Measurements from ENCODE around the gene BRD3OS. TPM values are rescaled to one million over a fixed set of nuclear protein-coding genes. Genes with fewer than 3 reads are reported as not detected.
A peak's percentile ranks its signal among the peaks of the same experiment; 100 is the strongest.

Gene BRD3OS
- total and polyA plus RNA-seq, 2 of the 13 experiments (the other 11 are each of a cell fraction or from before 2014, with no cell fraction given) = 4.9 to 5.7 TPM

GRCh38 chr9:133990366-133991213 lies 34.7 kb upstream of the BRD3OS start (continued):
- TF ChIP-seq HMGXB3 (CRISPR knock-in tag; IDR thresholded peaks at IDR 0.05; ENCODE audit: borderline replicate concordance) (peak; percentile 57; the same call in 1 of the 2 replicates), NCOA5 (CRISPR knock-in tag; IDR thresholded peaks at IDR 0.05) (no peak), KLF16 (CRISPR knock-in tag; IDR thresholded peaks at IDR 0.05) (peak in 1 of 2 experiments; percentile 47; a peak in 1 of 4 replicates), MYNN (CRISPR knock-in tag; IDR thresholded peaks at IDR 0.05; ENCODE audit: low read depth) (no peak), ZNF180 (CRISPR knock-in tag; IDR thresholded peaks at IDR 0.05; ENCODE audit: borderline replicate concordance, low read depth) (no peak), ZNF329 (CRISPR knock-in tag; IDR thresholded peaks at IDR 0.05; ENCODE audit: low read depth) (peak; percentile 61; the same call in 1 of the 2 replicates), NPAS2 (CRISPR knock-in tag; IDR thresholded peaks at IDR 0.05; ENCODE audit: borderline replicate concordance) (no peak), ZNF567 (CRISPR knock-in tag; IDR thresholded peaks at IDR 0.05; ENCODE audit: borderline replicate concordance) (no peak), NFYC (CRISPR knock-in tag; IDR thresholded peaks at IDR 0.05) (no peak), JUN (CRISPR knock-in tag; IDR thresholded peaks at IDR 0.05) (peak; percentile 81), SNAPC4 (CRISPR knock-in tag; IDR thresholded peaks at IDR 0.05) (no peak), MBNL3 (CRISPR knock-in tag; conservative IDR thresholded peaks at IDR 0.05) (no peak), CCDC6 (CRISPR knock-in tag; IDR thresholded peaks at IDR 0.05) (no peak; the same call in 1 of the 2 replicates), PHF8 (CRISPR knock-in tag; IDR thresholded peaks at IDR 0.05) (0 out of 2 replicates have a peak, but pooled peaks have one; percentile 17), TCF12 (IDR thresholded peaks at IDR 0.05) (no peak), TCF12 (CRISPR knock-in tag; IDR thresholded peaks at IDR 0.05) (no peak), MLX (CRISPR knock-in tag; IDR thresholded peaks at IDR 0.05) (no peak)
- TF ChIP-seq, protein P1, sequence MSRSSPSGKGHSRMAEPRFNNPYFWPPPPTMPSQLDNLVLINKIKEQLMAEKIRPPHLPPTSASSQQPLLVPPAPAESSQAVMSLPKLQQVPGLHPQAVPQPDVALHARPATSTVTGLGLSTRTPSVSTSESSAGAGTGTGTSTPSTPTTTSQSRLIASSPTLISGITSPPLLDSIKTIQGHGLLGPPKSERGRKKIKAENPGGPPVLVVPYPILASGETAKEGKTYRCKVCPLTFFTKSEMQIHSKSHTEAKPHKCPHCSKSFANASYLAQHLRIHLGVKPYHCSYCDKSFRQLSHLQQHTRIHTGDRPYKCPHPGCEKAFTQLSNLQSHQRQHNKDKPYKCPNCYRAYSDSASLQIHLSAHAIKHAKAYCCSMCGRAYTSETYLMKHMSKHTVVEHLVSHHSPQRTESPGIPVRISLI (CRISPR knock-in tag; IDR thresholded peaks at IDR 0.05; ENCODE audit: borderline replicate concordance) = peak; percentile 21; the same call in 1 of the 2 replicates
